Activated CD4-positive, alpha-beta T cell treated with anti-CD3 and anti-CD28 coated beads, Interleukin-2, amount 50 U/mL, for 4 hours (primary cell): ENCODE results near the gene HDAC1.
"Not testable (repeated sequence)": the region's sequence is repeated elsewhere in the genome, so short reads cannot be mapped to it uniquely, and the experiment has no call there.

Experiments
- DNase-seq, 2 experiments: peaks; one replicate each; pipeline ENCODE4 v3.0.0-alpha.2; 2020

The HDAC1 gene

DNA sequence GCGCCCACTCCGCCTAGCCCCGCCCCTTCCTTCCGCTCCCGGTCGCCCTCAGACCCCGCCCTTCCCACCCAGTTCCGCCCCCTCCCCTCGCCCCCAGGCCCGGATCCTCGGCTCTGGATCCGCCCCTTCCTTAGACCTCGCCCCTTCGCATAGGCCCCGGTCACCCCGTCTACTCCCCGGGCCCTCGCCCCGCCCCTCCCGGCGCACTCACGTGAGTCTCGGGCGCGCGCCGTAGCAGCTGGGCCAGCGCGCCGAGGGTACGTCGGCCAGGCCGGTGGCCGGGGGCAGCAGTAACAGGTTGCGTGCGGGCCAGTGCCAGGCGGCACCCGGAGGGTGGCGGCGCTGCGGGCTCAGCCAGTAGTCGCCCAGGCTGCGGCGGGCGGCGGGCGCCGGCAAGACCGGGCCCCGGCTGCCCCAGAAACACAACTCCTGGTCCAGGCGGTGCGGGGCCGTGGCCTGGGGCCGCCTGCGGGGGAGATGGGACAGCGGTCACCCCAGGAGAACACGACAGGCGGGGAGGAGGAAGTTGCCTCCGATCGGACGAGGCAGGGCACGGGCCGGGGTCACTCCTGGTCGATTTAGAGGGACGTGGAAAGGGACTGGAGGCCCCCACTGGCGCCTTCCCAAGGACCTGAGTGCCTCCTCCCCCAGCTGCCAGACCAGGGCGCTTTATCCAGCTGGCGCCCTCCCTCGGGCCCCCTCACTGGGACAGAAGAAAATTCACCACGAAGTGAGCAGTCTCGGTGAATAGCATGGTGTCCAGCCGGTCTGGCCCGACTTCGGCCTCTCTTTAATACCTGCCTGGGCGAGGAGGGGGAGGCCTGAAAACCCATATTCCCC lies 59.7 kb downstream of the HDAC1 start:
- peak; percentile 87 to 91 for DNase-seq

DNA sequence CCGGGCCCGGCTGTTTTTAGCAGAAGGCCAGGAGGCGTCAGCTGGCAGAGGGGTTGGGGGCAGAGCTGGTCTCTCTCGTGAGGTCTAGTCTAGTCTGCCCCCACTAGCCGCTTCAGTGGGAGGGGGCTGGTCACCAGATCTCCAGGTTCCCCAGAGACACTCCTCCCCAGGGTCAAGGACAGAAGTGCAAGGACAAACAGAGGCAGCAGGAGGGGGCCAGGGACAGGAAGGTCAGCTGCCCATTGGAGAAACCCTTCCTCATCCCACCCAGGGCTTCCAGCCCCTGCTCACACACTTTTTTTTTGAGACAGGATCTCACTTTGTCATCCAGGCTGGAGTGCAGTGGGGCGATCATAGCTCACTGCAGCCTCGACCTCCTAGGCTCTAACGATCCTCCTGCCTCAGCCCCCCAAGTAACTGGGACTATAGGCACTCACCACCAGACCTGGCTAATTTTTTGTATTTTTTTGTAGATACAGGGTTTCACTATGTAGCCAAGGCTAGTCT lies 60.4 kb downstream of the HDAC1 start:
- DNase-seq: no peak

GRCh38 chr1:32352831-32353383 lies 61.0 kb downstream of the HDAC1 start:
- DNase-seq: no peak

GRCh38 chr1:32353431-32353830 lies 61.5 kb downstream of the HDAC1 start:
- no peak for DNase-seq

- no peak for DNase-seq
Measured at GRCh38 chr1:32353886-32354570, 62.1 kb downstream of the HDAC1 start.

- DNase-seq: not testable (repeated sequence)
Measured at GRCh38 chr1:32355778-32356177, 63.9 kb downstream of the HDAC1 start.

DNA sequence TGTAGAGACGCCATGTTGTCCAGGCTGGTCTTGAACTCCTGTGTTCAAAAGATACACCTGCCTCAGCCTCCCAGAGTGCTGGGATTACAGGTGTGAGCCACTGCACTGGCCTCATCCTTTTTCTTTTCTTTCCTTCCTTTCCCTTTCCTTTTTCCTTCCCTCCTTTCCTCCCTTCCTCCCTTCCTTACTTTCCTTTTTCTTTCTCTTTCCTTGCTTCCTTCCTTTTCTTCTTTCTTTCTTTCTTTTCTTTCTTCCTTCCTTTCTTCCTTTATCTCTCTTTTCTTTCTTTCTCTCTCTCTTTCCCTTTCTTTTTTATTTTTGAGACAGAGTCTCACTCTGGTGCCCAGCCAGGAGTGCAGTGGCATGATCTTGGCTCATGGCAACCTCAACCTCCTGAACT lies 64.6 kb downstream of the HDAC1 start:
- DNase-seq: no peak

- DNase-seq: no peak
Measured at GRCh38 chr1:32357614-32358013, 65.7 kb downstream of the HDAC1 start.

DNA sequence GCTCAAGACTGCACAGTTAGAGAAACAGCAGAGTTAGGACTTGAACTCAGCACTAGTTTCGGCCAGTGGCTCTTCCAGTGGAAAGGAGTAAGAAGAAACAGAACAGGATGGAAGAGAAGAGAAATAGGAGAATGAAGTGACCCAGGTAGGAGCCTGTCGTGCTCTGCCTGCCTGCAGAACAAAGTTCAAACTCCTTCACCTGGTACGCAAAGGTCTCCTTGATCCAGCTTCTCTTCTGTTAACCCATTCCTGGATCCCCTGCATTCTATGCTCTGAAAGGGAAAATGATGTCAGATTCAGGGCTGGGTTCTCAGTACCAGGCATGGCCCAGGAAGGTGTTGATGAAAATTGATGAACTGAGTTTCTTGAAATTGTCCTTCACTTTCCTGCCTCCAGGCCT lies 66.6 kb downstream of the HDAC1 start:
- no peak for DNase-seq

DNA sequence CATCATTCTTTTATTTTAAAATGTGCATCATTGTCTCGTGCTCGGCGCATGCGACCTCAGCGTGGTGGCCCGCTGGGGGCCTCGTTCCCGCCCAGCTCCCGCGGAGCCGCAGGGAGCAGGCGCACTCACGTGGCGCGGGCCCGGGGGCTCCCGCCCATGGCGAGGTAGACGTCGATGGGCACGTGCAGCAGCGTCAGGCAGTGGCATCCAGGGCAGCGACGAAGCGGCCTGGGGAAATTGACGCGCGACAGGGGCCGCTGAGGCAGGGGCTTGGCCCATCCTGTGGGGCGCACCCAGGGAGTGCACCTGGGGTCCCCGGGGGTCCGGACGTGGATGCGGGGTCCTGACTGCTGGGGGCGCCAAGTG lies 69.4 kb downstream of the HDAC1 start:
- no peak for DNase-seq

DNA sequence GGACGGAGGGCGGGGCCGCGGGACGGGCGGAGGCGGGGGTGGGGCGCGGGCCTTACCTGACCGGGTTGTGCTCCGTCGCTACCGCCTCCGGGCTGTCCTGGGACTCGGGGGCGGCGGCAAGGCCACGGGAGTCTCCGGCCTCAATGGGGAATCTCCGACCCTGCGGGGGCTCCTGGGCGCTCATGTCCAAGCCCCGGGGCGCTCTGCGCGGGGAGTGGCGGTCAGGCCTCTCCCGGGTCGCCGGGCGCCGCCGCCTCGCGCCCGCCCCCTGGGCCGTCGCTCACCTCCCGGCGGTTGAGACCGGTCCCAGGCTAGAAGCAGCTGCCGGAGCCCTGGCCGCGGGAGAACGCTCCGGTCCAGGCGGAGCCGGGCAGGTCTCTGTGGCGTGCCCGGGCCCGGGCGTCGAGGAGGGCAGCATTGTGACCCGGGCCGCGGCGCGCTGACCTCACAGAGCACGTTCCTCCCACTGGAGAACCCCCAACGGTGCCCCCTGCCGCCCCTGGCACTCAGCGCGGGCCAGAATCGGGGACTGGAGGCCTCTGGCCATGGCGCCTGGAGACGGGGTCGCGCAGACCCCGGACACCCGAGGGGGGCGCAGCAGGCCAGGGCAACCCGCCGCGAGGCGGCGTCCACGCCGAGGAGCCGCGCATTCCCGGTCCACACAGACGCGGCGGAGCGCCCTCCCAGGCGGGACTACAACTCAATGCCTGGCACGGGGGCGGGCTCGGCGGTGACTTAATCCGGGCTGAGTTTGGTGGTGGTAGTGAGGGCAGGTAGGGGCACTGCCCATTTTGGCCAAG lies 70.0 kb downstream of the HDAC1 start:
- DNase-seq: peak in 1 of 2 experiments; percentile 33

GRCh38 chr1:32362474-32363313 lies 70.8 kb downstream of the HDAC1 start, which contains the start of the genes FAM229A and TSSK3:
TSS of gene FAM229A (minus strand) at chr1:32362485. CDS start at chr1:32362091, 394 bp downstream.
TSS of gene TSSK3 (plus strand) at chr1:32362539. CDS start at chr1:32362702, 163 bp downstream.
- DNase-seq: no peak

DNA sequence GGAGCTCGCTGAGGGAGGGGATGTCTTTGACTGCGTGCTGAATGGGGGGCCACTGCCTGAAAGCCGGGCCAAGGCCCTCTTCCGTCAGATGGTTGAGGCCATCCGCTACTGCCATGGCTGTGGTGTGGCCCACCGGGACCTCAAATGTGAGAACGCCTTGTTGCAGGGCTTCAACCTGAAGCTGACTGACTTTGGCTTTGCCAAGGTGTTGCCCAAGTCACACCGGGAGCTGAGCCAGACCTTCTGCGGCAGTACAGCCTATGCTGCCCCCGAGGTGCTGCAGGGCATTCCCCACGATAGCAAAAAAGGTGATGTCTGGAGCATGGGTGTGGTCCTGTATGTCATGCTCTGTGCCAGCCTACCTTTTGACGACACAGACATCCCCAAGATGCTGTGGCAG lies 71.8 kb downstream of the HDAC1 start:
- DNase-seq: no peak

DNA sequence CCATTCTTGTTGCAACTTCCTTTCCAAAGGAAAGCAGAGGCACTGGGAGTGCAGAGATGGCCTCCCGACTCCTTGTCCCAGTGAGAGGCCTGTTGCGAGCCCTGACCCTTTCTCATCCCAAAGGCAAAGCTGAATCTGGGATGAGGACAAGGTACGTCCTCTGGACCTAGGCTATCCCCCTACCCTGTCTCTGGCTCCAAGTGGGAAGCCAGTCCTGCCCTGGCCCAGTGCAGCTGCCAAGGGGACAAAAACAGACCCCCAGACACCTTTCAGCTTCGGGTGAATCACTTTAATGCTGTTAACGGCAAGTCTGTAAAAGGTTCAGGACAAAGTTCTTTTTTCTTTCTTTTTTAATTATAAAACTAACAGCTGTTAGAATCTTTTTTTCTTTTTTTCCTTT lies 73.0 kb downstream of the HDAC1 start:
- no peak for DNase-seq

GRCh38 chr1:32365445-32365844 lies 73.6 kb downstream of the HDAC1 start:
- DNase-seq: no peak

- no peak for DNase-seq
Measured at GRCh38 chr1:32367912-32368635, 76.2 kb downstream of the HDAC1 start.

DNA sequence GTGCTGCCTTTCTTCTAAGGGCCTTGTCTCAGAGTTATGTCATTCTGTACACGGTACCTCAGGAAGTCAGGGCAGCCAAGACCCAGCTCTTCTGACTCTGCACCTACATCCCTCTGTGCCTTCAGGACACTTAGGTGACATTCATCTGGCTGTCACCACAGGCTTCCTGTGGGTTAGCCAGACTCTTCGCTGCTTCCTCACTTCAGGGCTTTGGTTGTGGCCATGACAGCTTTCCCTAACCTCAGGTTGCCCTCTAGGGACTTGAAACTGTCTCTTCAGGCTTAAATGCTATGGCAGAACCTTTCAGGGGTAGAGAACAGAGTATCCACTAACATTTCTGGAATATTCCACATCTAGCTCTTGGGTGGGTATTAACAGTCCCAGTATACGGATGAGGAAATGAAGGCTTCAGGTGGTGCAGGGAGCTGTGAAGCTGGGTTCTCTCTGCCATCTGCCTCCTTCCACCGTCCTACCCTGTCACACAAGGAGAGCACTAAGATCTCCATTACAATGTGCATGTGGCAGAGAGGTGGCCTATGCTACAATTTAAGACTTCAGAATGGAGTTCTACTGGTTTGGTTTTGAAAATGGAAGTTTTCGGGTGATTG lies 80.4 kb downstream of the HDAC1 start:
- peak; percentile 22 to 36 for DNase-seq

DNA sequence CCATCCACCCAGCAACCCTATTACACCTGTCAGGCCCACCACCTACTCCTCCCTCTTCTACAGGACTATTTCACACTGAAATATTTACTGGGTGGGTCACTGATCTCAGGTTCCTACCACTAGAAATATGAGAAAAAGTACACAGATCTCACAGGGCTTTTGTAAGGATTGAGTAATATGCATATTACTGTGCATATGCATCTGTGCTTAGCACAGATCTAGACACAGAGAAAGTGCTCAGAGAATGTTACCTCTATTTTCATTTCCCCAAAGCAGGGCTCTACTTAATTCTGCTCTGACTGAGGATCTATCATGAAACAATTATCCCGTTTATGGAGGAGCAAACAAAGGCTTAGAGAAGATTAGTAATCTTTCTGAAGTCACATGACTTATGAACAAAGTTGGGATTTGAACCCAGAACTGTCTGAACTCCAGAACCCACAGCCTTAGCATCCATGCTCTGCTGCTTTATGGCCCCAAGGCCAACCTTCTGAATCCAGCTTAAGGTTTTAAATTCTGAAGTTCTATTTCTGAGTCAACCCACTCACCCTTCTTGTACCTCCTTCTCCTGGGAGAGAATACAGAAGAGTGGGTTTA lies 82.2 kb downstream of the HDAC1 start:
- DNase-seq: no peak

DNA sequence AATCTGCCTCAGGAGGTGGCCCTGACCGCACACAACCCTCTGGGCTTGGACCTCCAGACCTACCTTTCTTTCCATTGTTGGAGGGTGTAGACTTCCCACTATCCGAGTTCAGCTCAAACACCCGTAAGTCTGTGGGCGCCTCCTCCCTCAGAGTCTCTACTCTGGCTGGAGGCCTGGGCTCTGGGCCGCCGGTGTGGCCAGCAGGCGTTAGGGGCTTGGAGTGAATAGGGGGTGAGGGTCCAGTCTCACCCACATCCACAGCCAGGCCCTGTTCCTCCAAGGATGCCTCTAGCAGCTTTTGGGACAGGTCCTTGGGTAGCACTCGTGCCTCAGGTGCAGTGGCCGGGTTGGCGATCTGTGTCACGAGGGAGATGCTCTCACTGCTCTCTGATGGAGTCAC lies 84.3 kb downstream of the HDAC1 start:
- no peak for DNase-seq

- DNase-seq: no peak
Measured at GRCh38 chr1:32377541-32378220, 85.8 kb downstream of the HDAC1 start.
